HG02588 (cell line): ENCODE measurements around the gene ALG14.
"Not testable (repeated sequence)": the region's sequence is repeated elsewhere in the genome, so short reads cannot be mapped to it uniquely, and the experiment has no call there.

Source experiments
- ATAC-seq: cut with Tn5 transposase; IDR thresholded peaks from one replicate; pipeline ENCODE4 v1.9.1; 2021; ENCODE audit warnings: mild to moderate bottlenecking, moderate library complexity; ENCODE audit not compliant: unreplicated experiment

ALG14 gene

GRCh38 chr1:94958081-94958480, 114.7 kb downstream of the ALG14 start:
- ATAC-seq = no peak

- ATAC-seq = no peak
These were observed 116.8 kb downstream of the ALG14 start for GRCh38 chr1:94955767-94956632.

GRCh38 chr1:94954263-94955220, 118.2 kb downstream of the ALG14 start:
- ATAC-seq = no peak

GRCh38 chr1:94953746-94954145, 119.0 kb downstream of the ALG14 start:
- no peak for ATAC-seq

- no peak for ATAC-seq
These were observed 119.6 kb downstream of the ALG14 start for GRCh38 chr1:94953107-94953506.

- no peak for ATAC-seq
These were observed 120.2 kb downstream of the ALG14 start for GRCh38 chr1:94952539-94952938.

- no peak for ATAC-seq
These were observed 121.1 kb downstream of the ALG14 start for GRCh38 chr1:94951509-94952208.

- no peak for ATAC-seq
These were observed 121.7 kb downstream of the ALG14 start for GRCh38 chr1:94951046-94951445.

GRCh38 chr1:94949681-94950661, 122.8 kb downstream of the ALG14 start:
- ATAC-seq = no peak

GRCh38 chr1:94947437-94947836, 125.3 kb downstream of the ALG14 start:
- ATAC-seq = no peak

GRCh38 chr1:94946886-94947285, 125.9 kb downstream of the ALG14 start:
- no peak for ATAC-seq

- ATAC-seq = no peak
These were observed 130.3 kb downstream of the ALG14 start for GRCh38 chr1:94942171-94943128.

- ATAC-seq = not testable (repeated sequence)
These were observed 131.3 kb downstream of the ALG14 start for GRCh38 chr1:94941480-94941879.

GRCh38 chr1:94940738-94941137, 132.0 kb downstream of the ALG14 start:
- ATAC-seq = no peak

- ATAC-seq = no peak
These were observed 134.9 kb downstream of the ALG14 start for GRCh38 chr1:94937820-94938219.

GRCh38 chr1:94936861-94937620, 135.7 kb downstream of the ALG14 start:
- ATAC-seq = no peak

GRCh38 chr1:94935476-94935875, 137.3 kb downstream of the ALG14 start:
- ATAC-seq = no peak

- no peak for ATAC-seq
These were observed 137.7 kb downstream of the ALG14 start for GRCh38 chr1:94935034-94935433.
